GM12891 (cell line): Measurements from ENCODE around the gene FSD2.

Experiments used
- PAX5 ChIP-seq: IDR thresholded peaks from 2 replicates; pipeline ENCODE4 v1.6.1; 2011; ENCODE audit warnings: low read length, moderate library complexity, mild to moderate bottlenecking; ENCODE audit not compliant: insufficient read depth, severe bottlenecking
- POLR2A ChIP-seq: IDR thresholded peaks from 2 replicates; pipeline ENCODE4 v1.6.1; 2011; ENCODE audit warnings: low read depth, low read length, control low read depth
- POLR2AphosphoS5 ChIP-seq: IDR thresholded peaks from 2 replicates; pipeline ENCODE4 v1.6.1; 2011; ENCODE audit warnings: low read depth, low read length, control low read depth
- TAF1 ChIP-seq: IDR thresholded peaks from 2 replicates; pipeline ENCODE4 v1.6.1; 2011; ENCODE audit warnings: low read depth, low read length, control low read depth

GRCh38 chr15:82778755-82779154, 27.1 kb downstream of the FSD2 start:
- TF ChIP-seq POLR2AphosphoS5 (no peak), POLR2A (no peak), TAF1 (no peak), PAX5 (no peak)
